GM21367 (cell line): ENCODE data around the gene PLEKHD1.
"Not testable (repeated sequence)": the region's sequence is repeated elsewhere in the genome, so short reads cannot be mapped to it uniquely, and the experiment has no call there.

ENCODE experiments used
- ATAC-seq: cut with Tn5 transposase; IDR thresholded peaks from one replicate; pipeline ENCODE4 v1.9.1; 2021; ENCODE audit not compliant: unreplicated experiment

The PLEKHD1 gene

DNA sequence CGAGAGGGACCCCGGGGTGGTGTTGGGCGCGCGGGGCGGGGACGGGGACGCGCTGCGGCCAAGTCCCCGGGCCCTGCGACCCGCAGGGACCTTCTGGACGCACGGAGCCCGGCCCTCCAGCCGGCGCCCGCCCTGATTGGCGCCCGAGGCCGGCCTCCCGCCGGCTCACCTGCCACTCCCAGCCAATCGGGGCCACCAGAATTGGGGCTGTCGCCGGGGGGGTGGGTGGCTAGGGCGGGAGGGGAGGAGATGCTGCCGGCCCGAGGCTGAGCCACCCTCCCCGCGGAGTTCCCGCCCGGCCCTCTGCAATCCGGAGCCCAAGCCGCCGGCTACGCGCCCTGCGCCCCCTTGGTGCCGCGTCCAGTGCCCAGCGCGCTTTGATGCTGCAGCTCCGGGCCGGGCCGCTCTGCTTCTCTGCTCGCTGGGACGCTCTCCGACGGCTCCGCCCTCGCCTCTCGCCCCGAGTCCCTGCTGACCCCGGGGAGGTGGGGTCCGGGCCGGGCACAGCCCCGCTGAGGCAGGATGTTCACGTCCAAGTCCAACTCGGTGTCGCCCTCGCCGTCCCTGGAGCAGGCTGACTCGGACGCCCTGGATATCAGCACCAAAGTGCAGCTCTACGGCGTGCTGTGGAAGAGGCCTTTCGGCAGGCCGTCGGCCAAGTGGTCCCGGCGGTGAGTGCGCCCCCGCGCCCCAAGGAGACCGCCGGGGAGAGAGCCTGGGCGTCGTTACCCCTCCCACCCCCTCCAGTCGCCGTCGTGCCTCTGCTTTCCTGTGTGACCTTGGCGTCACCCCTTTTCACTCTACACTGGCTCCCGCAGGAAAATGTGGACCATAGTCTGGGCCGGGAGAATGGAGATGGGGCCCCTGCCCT, at the start of gene PLEKHD1:
PLEKHD1 (plus strand) TSS at position 285 of the 871 bp plus-strand sequence; CDS start at position 523, 238 bp downstream.
- no peak for ATAC-seq

DNA sequence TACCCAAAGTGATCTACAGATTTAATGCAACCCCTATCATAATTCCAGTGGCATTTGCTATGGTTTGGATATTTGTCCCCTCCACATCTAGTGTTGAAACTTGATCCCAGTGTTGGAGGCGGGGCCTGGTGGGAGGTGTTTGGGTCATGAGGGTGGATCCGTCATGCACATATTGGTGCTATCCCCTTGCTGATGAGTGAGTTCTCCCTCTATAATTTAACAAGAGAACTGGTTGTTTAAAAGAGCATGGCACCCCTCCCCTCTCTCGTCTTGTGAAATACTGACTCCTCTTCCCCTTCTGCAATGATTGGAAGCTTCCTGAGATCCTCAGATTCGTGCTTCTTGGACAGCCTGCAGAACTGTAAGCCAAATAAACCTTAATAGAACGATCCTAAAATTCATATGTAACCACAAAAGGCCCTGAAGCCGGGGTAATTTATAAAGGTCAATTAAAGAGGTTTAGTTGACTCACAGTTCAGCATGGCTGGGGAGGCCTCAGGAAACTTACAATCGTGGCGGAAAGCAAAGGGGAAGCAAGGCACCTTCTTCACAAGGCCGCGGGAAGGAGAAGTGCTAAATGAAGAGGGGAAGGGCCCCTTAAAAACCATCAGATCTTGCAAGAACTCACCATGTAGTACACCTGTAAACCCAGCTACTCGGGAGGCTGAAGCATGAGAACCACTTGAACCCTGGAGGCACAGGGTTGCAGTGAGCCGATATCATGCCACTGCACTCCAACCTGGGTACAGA, 44.8 kb upstream of the PLEKHD1 start:
- no peak for ATAC-seq

DNA sequence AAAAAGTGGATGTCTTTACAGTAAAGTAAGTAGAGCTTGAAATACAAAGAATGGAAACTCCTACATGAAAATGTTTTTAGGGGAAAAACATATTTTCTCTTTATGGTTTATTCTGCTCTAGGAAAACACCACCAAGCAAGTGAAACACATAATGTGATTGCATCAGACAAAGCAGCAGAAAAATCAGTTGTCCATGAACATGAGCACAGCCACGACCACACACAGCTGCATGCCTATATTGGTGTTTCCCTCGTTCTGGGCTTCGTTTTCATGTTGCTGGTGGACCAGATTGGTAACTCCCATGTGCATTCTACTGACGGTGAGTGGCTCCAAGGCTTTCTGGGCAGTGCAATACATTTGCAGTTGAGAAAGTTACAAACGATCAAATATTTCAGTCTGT, 42.6 kb upstream of the PLEKHD1 start:
- ATAC-seq, result no peak

DNA sequence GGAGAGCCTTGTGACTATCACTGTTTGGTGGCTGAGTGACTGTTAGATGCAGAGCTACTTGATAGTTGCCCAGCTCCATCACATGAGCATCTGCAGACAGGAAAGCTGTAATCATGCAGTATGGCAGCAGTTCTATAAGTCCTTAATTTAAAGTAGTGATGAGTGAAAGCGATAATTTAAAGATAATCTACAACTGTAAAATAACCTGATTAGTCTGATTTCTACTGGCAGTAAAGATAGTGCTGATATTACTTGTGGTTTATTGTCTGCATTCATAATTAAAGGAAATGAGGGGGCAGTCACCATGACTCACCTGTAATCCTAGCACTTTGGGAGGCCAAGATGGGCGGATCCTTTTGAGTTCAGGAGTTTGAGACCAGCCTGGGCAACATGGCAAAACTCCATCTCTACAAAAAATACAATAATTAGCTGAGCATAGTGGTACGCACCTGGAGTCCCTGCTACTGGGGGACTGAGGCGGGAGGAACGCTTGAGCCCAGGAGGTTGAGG, 41.2 kb upstream of the PLEKHD1 start:
- ATAC-seq, result no peak

DNA sequence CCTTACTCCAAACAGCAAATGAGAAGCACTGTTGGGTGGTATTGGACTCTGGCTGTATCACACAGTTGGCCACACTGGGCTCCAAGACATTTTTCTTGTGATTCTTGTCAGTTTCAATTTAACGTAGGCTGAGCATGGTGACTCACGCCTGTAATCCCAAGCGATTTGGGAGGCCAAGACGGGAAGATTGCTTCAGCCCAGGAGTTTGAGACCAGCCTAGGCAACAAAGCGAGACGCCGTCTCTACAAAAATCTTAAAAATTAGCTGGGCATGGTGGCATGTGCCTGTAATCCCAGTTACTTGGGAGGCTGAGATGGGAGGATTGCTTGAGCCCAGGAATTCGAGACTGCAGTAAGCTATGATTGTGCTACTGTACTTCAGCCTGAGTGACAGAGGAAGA, 35.3 kb upstream of the PLEKHD1 start:
- no peak for ATAC-seq

DNA sequence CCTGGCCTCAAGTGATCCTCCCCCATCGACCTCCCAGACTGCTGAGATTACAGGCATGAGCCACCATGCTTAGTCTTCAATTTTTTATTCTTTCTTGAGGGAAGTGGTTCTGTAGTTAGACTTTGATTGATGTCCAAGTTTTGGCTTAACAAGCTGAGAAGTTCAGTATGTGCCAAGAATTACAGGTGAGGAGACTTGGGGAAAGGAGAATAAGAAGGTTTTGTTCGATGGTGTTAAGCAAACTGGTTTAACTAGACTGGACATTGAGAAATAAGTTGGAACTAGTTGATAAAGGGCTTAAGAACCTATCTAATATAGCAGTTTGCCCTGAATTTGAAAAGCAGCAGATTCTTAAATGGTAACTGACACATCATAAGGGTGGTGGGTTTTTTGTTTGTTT, 32.6 kb upstream of the PLEKHD1 start:
- no peak for ATAC-seq

DNA sequence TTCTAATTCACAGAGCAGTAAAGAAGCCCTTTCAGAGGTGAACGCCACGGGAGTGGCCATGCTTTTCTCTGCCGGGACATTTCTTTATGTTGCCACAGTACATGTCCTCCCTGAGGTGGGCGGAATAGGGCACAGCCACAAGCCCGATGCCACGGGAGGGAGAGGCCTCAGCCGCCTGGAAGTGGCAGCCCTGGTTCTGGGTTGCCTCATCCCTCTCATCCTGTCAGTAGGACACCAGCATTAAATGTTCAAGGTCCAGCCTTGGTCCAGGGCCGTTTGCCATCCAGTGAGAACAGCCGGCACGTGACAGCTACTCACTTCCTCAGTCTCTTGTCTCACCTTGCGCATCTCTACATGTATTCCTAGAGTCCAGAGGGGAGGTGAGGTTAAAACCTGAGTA, 26.2 kb upstream of the PLEKHD1 start:
- ATAC-seq, result no peak

DNA sequence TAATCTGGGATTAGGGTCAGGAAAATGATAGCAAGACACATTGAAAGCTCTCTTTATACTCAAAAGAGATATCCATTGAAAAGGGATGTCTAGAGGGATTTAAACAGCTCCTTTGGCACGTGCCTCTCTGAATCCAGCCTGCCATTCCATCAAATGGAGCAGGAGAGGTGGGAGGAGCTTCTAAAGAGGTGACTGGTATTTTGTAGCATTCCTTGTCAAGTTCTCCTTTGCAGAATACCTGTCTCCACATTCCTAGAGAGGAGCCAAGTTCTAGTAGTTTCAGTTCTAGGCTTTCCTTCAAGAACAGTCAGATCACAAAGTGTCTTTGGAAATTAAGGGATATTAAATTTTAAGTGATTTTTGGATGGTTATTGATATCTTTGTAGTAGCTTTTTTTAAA, 25.4 kb upstream of the PLEKHD1 start:
- ATAC-seq, result no peak

DNA sequence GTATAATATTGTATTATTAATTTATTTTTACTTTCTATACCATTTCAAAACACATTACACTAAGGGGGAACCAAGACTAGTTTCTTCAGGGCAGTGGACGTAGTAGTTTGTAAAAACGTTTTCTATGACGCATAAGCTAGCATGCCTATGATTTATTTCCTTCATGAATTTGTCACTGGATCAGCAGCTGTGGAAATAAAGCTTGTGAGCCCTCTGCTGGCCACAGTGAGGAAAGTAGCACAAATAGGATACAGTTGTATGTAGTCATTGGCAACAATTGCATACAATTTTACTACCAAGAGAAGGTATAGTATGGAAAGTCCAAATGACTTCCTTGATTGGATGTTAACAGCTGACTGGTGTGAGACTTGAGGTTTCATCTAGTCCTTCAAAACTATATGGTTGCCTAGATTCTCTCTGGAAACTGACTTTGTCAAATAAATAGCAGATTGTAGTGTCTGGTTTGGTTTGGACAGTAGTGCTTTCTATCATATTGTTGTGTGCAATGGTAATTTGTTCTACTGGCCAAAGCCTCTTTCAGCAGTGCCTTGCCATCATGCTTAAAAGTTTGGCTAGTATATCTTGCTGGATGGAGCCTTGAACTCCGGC, 24.3 kb upstream of the PLEKHD1 start:
- no peak for ATAC-seq

DNA sequence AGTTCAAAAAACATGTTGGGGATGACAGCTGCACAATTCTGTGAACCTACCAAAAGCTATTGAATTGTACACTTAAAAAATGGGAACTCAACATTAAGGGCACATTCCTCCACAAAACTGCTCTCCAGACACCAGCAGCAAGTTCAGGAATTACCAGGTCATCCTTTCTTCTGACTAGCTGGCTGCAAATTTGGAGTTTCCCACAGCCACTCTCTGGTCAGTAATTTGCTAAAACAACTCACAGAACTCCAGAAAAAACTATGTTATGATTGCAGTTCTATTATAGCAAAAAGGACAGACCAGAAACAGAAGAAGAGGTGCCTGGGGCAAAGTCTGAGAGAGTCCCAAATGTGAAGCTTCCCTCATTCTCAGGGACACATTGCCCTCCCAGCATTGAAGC, 20.1 kb upstream of the PLEKHD1 start:
- no peak for ATAC-seq

DNA sequence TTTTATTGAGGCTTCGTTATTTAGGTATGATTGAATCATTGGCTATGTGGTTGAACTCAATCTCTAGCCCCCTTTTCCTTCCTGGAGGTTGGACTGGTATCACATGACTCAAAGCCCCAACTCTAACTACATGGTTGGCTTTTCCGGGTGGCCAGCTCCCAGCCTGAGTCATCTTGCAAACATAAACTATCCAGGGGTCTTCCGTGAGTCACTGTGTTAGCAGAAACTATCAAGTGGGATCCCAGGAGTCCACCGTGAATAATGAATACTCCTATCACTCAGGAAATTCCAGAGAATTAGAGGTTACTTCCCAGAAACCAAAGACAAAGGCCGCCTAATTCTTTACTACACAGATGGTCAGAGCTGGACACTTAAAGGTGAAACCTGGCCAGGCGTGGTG, 19.7 kb upstream of the PLEKHD1 start:
- ATAC-seq, result no peak

DNA sequence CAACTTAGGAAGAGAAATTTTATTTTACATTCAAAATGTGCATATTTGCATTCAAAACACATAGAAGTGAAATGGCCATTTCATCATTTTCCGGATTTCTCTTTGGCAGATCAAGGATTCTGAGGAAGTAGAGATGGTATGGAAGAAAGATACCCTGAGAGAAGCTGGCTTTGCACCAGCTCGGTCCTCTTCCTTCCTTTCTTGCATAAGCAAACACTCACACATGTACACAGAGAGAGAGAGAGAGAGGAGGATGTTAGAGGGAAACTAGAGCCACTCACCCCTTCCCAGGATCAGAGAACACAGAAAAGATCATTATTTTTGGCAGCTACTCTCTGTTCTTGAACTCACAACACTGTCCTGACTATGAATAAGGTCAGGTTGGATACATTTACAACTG, 15.6 kb upstream of the PLEKHD1 start:
- no peak for ATAC-seq

DNA sequence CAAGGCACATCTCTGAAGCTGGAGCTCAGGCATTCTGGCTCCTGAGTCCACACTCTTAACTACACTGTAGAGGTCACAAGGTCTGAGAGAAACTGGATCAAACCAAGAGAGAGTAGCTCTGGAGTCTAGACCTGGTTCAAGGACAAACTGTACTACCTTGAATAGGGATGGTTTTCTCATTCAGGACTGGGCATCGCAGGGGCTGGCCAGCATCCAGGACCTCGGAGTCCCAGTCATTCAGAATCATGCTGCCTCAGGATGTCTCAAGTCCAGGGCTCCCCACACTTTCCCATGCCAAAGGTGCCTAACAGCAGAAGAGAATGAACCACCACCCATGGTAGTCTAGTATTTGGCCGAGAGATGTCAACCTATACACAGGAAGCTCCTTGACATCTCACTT, 13.1 kb upstream of the PLEKHD1 start:
- no peak for ATAC-seq

DNA sequence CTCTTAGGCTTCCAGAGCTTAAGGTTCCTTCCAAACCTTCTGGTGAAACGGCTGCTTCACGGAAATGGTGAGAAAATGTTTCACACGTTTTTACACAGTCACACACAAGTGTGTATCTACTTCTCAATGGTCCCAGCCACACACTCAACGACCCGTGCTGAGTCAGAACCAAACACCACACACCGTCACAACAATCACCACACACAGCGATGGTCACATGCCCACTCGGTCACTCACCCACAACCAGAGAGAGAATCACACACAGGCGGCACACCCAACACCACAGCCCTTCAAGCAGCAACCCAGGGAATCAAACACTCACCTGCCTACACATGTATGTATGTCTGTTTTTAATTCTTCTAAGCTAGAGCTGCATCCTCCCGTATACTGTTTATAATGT, 12.6 kb upstream of the PLEKHD1 start:
- ATAC-seq, result no peak

DNA sequence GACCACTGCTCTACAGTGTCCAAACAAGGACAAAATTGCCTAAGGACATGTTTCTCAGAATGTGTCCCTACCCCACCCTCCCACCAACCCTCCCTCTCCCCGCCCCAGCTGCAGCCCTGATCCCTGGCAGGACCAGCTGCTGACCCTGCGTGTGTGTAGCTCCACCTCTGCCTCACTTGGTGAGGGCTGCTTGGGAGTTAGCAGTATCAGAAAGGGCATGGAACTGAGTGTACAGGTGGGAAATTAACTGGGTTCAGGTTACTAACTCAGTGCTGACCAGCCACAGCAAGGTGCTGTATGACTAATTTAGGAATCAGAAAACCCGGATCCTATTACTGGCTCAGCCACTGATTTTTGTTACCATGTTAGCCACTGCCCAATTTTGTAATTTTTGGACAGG, 11.3 kb upstream of the PLEKHD1 start:
- no peak for ATAC-seq

DNA sequence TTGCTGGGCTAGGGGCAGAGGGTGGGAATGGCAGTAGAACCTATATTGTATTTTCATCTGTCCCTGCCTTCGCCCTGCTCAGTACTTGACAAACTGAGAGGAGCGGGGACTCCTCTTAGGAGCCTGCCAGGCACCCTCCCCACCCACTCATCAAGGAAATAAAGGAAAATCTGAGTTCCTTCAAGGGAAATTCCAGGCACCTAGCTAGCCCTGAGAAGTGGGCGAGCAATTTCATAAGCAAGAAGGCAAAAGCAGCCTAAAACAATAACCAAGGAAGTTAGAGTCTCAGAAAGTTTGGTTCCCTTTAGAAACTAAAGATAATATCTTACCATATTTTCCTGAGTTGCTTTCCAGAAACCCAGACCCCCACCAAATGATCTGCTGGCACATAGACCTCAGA, 10.6 kb upstream of the PLEKHD1 start:
- no peak for ATAC-seq

DNA sequence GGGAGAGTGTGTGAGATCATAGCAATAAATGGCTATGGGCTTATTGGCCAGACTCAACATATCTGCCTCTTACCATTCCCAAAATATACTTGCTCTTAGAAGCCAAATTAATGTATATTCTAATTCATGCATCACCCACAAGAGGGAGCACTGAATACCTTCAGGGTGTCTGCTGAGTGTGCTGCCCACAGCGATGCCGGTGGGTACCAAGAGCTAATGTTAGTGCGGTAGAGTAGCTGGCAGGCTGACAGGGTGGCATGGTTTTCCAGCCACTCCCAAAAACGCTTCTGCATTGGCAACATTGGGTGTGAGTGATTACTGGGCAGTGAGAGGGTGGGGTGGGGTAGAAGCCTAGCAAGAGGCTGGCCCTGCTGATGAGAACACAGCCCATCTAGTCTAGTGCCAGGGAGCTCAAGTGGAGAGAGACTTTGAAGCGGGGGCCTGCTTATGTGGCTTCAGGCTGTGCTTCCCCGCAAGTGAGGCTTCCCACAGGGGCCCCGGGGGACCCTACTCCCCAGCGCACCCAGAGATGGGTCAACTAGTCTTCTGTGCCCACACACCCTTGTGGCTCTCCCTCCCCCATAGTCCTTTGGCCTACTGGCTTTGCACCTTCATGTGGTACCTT, 9.2 kb upstream of the PLEKHD1 start:
- no peak for ATAC-seq

DNA sequence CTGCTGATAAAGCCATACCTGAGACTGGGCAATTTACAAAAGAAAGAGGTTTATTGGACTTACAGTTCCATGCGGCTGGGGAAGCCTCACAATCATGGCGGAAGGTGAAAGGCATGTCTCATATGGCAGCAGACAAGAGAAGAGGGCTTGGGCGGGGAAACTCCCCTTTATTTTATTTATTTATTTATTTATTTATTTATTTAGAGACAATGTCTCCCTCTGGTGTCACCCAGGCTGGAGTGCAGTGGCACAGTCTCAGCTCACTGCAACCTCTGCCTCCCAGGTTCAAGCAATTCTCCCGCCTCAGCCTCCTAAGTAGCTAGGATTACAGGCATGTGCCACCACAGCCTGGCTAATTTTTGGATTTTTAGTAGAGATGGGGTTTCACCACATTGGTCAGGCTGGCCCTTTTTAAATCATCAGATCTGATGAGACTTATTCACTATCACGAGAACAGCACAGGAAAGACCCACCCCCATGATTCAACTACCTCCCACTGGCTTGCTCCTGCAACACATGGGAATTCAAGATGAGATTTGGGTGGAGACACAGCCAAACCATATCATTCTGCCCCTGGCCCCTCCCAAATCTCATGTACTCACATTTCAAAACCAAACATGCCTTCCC, 7.6 kb upstream of the PLEKHD1 start:
- ATAC-seq, result not testable (repeated sequence)

DNA sequence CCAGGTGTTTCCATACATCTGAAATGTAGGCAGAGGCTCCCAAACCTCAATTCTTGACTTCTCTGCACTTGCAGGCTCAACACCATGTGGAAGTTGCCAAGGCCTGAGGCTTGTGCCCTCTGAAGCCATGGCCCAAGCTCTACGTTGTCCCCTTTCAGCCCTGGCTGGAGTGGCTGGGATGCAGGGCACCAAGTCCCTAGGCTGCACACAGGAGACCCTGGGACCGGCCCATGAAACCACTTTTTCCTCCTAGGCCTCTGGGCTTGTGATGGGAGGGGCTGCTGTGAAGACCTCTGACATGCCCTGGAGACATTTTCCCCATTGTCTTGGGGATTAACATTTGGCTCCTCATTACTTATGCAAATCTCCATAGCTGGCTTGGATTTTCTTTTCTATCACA, 6.5 kb upstream of the PLEKHD1 start:
- not testable (repeated sequence) for ATAC-seq

DNA sequence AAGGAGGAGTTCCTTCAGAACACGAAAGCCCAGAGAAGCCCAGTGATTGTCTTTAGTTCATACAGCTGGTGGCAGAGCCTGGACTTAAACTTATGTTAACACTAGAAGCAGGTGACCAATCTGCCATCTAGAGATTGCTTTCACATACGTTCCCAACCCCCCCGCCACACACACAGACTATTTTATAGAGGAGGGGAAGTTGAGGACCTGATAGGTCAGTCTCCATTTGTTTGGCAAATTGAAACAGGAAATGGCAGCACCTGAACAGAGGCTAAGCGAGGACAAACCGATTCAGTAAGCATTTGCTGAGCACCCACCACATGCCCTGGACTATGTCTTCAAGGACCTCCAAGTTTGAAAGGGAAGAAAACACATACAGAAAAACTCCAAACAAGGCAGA, 4.8 kb upstream of the PLEKHD1 start:
- ATAC-seq, result no peak

DNA sequence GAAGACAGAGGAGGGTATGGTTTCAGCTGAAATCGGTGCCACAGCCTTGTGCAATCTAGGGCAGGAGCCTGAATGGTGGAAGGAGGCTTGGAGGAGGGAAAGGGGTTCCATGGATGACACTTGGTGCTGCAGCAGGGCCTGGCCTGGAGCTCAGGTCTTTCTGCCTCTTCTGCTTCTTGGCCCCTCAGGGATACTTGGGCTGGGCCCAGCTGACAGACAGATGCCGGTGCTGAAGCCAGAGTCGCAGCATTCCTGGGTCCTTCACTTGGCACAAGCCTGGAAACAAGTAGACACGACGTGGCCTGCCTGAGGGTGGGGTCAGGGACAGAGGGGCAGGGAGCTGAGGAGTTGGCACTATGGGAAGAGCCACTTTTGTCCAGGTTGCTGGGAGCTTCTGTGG, 4.4 kb upstream of the PLEKHD1 start:
- no peak for ATAC-seq
